H54 (cell line): ENCODE measurements around the gene SYT11.
"Not testable (repeated sequence)": the region's sequence is repeated elsewhere in the genome, so short reads cannot be mapped to it uniquely, and the experiment has no call there.

Experiments used
- DNase-seq: peaks from one replicate; pipeline ENCODE4 v3.0.0; 2011; ENCODE audit warnings: low spot score, mixed read lengths; ENCODE audit not compliant: insufficient read length
- FAIRE-seq: peaks from 3 replicates; lab custom pipeline; 2011; peaks lifted over from hg19 to GRCh38; lab: Jason Lieb, UNC
- POLR2A ChIP-seq: IDR thresholded peaks from 2 replicates; pipeline ENCODE4 v1.6.1; 2011; ENCODE audit warnings: low read depth, mild to moderate bottlenecking, low read length

SYT11 gene

GRCh38 chr1:155880251-155880650 is 20.9 kb downstream of the SYT11 start:
- no peak for DNase-seq
- no peak for FAIRE-seq
- TF ChIP-seq POLR2A = no peak

DNA sequence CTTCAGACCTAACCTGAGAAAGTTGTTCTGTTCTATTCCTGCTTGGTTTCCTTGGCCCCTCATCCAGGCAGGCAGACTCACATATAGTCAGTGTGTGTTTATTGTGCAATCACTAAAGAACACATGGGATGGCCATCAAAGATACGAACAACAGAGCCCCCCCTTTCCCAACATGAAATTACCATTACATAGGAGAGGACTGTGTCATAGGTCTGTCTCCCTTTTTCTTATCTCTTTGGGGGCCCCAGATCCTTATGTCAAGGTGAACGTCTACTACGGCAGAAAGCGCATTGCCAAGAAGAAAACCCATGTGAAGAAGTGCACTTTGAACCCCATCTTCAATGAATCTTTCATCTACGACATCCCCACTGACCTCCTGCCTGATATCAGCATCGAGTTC is 21.6 kb downstream of the SYT11 start:
- FAIRE-seq (no peak), DNase-seq (no peak)
- TF ChIP-seq POLR2A = no peak

DNA sequence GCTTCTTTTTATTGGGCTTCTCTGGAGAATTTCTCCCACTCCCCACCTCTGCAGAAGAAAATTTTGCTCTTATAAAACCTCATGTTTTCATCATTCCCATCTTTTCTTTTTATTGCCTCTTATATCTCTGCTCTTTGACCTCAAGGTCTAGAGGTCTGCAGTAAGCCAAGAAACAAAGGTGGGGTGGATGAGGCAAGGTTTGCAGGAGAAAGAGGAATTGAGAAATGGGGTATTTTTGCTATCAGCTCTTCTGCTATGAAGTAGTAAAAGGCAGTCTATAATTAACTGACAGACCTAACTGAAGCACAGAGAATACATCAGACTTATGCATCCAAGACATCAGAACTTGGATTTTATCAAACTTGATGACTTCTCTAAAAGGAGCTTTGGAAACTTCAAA is 22.9 kb downstream of the SYT11 start:
- DNase-seq (no peak), FAIRE-seq (no peak)
- TF ChIP-seq POLR2A = no peak

DNA sequence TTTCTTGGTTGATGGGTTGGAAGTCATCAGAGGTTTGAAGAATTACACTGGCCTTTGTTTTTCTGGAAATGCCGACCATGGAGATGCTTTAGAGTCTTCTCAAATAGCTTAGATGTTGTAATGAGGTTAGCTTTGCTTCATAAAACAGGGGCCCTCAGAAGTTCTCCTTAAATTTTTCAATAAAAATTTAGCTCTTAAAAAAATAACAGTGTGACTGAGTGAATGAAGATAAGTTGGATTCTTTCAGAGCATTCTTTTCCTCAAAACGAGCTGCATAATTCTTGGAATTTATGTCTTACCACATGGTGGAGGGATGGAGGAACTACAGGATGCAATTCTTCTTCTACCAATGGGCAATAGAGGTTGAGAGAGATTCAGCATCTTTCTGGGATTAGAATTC is 23.4 kb downstream of the SYT11 start:
- FAIRE-seq = no peak

GRCh38 chr1:155884031-155884960 is 24.9 kb downstream of the SYT11 start:
- TF ChIP-seq POLR2A = no peak
- FAIRE-seq (no peak), DNase-seq (no peak)

More for the DNA sequence above, 23.4 kb downstream of the SYT11 start:
- no peak for TF ChIP-seq POLR2A
- DNase-seq = no peak

DNA sequence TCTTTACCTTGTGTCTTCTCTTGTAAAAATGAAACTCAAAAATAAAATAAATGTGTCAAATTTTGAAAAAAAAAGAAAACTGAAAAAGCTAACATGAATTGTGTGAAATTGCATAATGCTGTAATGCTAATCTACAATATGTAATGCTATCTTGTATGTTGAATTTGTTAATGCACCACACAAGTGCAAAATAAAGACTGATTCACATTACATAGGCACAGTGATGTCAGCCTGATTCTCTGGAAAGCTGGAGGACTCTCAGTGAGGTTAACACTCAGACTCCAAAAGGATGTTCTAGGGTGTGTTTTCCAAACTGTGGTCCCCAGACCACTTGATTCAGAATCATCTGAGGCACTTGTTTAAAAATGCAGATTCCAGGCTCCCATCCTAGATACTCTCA is 25.6 kb downstream of the SYT11 start:
- DNase-seq = no peak
- no peak for TF ChIP-seq POLR2A
- no peak for FAIRE-seq

- FAIRE-seq (no peak), DNase-seq (no peak)
- TF ChIP-seq POLR2A = no peak
Observed at GRCh38 chr1:155888481-155888880, 29.1 kb downstream of the SYT11 start.

DNA sequence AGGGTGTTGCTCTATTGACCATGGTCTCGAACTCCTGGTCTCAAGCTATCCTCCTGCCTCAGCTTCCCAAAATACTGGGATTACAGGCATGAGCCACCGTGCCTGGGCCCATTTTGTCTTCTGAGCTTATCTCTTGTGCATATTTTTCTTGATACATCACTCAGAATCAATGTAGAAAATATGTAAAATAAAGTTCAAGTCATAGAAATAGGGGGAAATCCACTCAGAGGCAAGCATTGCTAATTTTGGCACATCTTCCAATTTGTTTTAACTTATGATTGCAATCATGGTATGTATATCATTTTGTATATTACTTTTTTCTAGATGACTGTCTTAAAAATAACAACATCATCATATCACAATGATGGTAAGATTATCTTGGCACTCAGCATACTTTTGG is 30.2 kb downstream of the SYT11 start:
- no peak for FAIRE-seq
- DNase-seq = no peak
- TF ChIP-seq POLR2A = no peak

- TF ChIP-seq POLR2A = no peak
- FAIRE-seq (no peak), DNase-seq (no peak)
Observed at GRCh38 chr1:155890251-155890650, 30.9 kb downstream of the SYT11 start.

DNA sequence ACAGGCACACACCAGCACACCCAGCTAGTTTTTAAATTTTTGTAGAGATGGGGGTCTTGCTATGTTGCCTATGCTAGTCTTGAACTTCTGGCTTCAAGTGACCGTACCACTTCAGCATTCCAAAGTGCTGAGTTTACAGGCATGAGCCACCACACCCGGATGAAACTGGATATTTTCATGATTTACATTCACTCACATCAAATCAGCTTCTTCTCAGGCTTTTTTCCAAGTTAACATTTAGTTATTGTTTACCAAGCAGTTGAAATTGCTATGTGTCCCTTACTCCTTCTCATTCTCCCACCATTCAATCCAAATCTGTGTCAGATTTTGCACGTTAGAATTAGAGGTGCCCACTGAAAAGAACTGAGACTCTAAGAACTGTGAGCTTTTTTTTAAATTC is 33.4 kb downstream of the SYT11 start:
- DNase-seq = peak; percentile 35
- no peak for TF ChIP-seq POLR2A
- FAIRE-seq = peak; percentile 38

- FAIRE-seq (peak; percentile 58), DNase-seq (peak; percentile 67)
- TF ChIP-seq POLR2A = no peak
Observed at GRCh38 chr1:155893389-155894142, 34.2 kb downstream of the SYT11 start.

DNA sequence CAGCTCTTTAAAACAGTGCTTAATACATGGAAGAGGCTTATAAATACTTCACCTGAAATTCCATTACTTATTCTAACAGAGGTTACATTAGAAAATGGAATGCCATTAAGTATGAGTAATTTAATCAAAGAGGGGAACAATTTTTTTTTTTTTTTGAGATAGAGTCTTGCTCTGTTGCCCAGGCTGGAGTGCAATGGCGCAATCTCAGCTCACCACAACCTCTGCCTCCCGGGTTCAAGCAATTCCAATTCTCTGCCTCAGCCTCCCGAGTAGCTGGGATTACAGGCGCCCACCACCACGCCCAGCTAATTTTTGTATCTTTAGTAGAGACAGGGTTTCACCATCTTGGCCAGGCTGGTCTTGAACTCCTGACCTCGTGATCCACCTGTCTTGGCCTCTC is 36.2 kb downstream of the SYT11 start:
- DNase-seq, FAIRE-seq: not testable (repeated sequence)

DNA sequence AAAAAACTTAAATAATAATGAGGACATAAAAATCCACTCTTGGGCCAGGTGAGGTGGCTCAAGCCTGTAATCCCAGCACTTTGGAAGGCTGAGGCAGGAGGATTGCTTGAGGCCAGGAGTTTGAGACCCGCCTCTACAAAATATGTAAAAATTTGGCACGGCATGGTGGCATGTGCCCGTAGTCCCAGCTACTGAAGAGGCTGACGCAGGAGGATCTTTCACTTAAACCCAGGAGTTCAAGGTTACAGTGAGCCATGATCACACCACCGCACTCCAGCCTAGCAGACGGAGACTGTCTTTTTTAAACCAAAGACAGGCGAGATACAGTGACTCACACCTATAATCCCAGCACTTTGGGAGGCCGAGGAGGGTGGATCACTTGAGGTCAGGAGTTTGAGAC is 37.1 kb downstream of the SYT11 start:
- DNase-seq, FAIRE-seq: not testable (repeated sequence)

DNA sequence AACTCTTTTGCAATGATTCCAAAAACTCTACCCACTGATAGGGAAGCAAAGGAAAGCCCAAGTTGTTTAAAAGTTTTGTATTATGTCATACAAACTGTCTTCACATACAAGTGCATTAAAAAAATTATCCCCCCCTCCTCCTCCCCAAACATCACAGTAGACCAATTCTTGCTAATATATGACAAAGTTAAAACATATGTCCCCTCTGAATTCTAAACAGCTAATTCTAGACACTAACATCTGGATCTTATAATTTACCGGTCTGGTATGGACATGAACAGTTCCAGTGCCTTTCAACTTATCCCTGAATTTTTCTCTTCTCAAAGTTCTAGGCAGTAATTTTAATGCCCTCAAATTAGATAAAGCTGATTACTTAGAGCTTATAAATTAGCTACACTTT is 38.4 kb downstream of the SYT11 start:
- no peak for DNase-seq
- FAIRE-seq = no peak
- TF ChIP-seq POLR2A = no peak
